GM23338 (cell line): ENCODE results near the gene NOVA2.

Experiments
- CREB1 ChIP-seq: fragments of 250-450 bp; sonication (Bioruptor Pico); IDR thresholded peaks from 2 replicates; pipeline ENCODE4 v1.5.0; 2020; ENCODE audit warnings: low read depth, mild to moderate bottlenecking, moderate library complexity
- CTCF ChIP-seq, 2 experiments: fragments of 200-600 bp in 1 of 2; sonication (generic) in 1 of 2; conservative IDR thresholded peaks; 2 replicates each; pipeline versions ENCODE4 v1.5.1 to v1.6.1; 2016 to 2017; ENCODE audit warnings: antibody characterized with exemption in 2 of 2, low read depth in 2 of 2, mild to moderate bottlenecking in 2 of 2, moderate library complexity in 1 of 2
- EZH2 ChIP-seq: fragments of 200-600 bp; sonication (generic); IDR thresholded peaks from one replicate; pipeline ENCODE4 v1.8.0; 2017; ENCODE audit warnings: antibody characterized with exemption, mild to moderate bottlenecking, low read depth; ENCODE audit not compliant: unreplicated experiment
- EZH2phosphoT487 ChIP-seq: fragments of 200-600 bp; sonication (generic); IDR thresholded peaks from one replicate; pipeline ENCODE4 v1.8.1; 2018; ENCODE audit warnings: antibody characterized with exemption; ENCODE audit not compliant: unreplicated experiment
- JUNB ChIP-seq: IDR thresholded peaks from one replicate; pipeline ENCODE4 v1.6.1; 2016; ENCODE audit warnings: antibody characterized with exemption; ENCODE audit not compliant: unreplicated experiment
- POLR2AphosphoS5 ChIP-seq: IDR thresholded peaks from 2 replicates; pipeline ENCODE4 v1.6.1; 2016; ENCODE audit warnings: antibody characterized with exemption, low read depth
- REST ChIP-seq: IDR thresholded peaks from one replicate; pipeline ENCODE4 v1.6.1; 2018; ENCODE audit warnings: antibody characterized with exemption; ENCODE audit not compliant: unreplicated experiment
- ZNF462 ChIP-seq: fragments of 250-450 bp; sonication (Bioruptor Pico); IDR thresholded peaks from 2 replicates; pipeline ENCODE4 v1.5.0; 2020; ENCODE audit warnings: mild to moderate bottlenecking, moderate library complexity

- TF ChIP-seq POLR2AphosphoS5 (no peak), EZH2 (no peak), CTCF (conservative IDR thresholded peaks at IDR 0.05; ENCODE audit: low read depth in 2 of 2) (no peak), REST (no peak), EZH2phosphoT487 (no peak), CREB1 (no peak), ZNF462 (CRISPR knock-in tag) (no peak), JUNB (no peak)
These were observed 74.4 kb downstream of the NOVA2 start for GRCh38 chr19:45899253-45899652.
